GM21526 (cell line): Measurements from ENCODE around the gene ZBTB5.
"Not testable (repeated sequence)": the region's sequence is repeated elsewhere in the genome, so short reads cannot be mapped to it uniquely, and the experiment has no call there.

Experiments used
- ATAC-seq: cut with Tn5 transposase; IDR thresholded peaks from one replicate; pipeline ENCODE4 v1.9.1; 2021; ENCODE audit warnings: moderate library complexity; ENCODE audit not compliant: unreplicated experiment, low FRiP score

Gene ZBTB5

DNA sequence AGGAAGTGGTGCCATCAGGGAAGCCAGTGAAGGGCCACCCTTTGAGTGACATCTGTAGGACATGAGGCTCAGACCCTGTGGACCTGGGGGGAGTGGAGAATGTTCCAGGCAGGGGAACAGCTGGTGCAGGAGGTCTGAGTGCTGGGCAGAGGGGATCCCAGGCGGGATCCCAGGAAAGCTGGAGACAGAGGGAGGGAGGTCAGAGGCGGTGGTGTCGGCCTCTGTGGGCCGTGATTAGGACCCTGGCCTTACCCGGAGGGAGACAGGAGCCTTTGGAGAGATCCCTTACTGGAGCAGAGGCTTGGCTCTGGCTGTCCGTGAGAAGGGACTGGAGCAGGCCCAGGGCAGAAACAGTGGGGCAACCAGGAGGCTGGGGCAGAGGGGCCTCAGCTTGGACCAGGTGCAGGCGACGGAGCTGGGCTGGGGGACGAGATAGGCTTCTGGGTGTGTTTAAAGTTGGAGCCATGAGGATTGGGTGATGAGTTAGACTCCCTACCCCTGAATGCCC, 54.8 kb downstream of the ZBTB5 start:
- no peak for ATAC-seq

DNA sequence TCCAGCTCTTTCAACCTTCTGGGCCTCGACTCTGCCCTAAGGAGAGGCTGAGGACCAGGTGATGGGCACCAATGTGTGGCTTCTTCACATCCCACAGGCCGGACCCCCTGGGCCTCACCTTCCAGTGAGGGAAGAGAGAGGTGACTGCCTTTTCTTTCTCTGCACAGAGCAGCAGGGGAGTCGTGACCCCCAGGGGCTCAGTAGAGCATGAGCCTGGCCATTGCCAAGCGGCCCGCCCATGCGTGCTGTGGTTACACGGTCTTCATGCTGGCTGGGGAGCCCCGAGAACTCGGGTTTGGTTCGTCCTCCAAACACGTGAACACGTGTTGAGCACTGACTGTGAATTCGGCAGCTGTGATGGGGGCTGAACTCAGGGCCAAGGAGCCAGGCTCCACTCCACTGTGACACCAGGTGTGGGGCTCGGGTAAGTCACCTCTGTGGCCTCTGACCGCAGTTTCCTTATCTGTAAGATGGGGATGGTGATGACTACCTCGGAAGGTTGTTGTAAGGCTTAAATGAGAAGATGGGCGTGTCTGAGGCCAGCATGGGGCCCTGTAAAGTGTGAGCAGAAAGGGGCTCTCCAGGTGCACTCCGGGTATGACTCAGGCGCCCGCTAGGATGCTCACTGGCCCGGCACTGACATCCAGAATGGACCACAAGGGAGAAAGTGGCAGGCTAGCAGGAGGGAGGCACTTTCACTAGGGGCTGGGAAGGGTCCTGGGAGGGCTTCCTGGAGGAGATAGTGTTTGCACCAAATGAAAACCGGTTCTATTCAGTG, 56.1 kb downstream of the ZBTB5 start:
- peak; percentile 89 for ATAC-seq

DNA sequence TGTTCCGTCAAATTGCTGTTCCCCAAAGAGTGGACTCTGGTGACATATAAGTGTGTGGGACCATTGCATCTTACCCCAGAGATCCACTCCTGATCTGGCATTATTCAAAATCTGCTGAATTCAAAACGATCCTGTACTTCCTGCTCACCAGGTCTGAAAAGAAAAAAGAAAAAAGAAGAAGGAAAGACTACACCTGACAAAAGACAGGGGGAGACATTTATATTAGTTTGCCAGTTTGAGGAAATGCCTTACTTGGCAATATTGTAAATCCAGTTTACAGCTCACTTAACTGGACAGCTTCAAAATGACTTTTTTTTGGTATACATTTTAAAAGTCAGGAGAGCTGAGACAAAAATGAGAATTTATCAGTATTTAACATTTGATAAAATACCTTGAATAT, 57.8 kb downstream of the ZBTB5 start:
- no peak for ATAC-seq

DNA sequence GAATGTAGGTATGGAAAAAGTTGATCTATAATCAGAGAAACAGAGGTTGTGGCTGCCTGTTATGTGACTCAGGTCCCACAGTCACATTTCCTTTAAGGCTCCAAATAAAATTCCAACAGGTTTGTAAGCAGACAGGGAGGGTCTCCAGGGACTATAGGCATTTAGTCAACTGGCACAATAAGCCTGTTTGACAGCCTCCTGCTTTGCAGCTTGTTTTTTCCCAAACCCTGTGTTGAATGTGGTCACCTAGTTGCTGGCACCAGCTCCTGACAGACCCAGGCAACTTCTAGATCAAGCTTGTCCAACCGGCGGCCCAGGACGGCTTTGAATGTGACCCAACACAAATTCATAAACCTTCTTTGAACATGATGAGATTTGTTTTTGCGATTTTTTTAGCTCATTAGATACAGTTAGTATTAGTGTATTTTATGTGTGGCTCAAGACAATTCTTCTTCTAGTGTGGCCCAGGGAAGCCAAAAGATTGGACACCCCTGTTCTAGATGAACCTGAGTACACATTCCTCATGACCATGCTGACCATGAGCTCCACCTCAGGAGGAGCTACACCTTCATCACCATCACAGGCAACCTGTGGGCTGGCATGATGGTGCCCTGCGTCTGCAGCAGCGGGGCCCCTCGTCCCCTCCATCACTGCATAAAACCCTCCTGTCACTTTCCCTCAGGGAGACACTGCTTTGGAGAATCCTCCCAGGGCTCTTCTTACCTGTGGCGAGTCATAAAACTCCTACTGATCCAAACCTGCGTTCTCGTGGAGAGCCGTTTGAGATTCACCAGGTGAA, 58.4 kb downstream of the ZBTB5 start:
- ATAC-seq, result no peak

DNA sequence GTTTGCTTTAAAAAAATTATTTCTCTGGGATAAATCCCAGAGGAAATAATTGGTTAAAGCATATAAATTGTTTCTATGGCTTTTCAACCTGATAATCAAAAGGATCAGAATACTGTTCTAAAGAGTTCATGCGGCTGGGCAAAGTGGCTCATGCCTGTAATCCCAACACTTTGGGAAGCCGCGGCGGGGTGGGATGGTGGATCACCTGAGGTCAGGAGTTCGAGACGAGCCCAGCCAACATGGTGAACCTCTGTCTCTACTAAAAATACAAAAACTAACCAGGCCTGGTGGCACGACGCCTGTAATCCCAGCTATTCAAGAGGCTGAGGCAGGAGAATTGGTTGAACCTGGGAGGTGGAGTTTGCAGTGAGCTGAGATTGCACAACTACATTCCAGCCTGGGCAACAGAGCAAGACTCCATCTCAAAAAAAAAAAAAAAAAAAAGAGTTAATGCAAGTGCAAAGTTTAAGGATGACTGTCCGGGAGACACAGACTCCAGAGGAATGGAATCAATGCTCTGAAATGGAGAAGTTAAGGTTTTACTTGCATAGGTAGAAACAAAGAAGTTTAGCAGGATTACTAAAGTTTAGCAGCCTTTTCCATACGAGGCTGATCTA, 59.4 kb downstream of the ZBTB5 start:
- ATAC-seq, result no peak

DNA sequence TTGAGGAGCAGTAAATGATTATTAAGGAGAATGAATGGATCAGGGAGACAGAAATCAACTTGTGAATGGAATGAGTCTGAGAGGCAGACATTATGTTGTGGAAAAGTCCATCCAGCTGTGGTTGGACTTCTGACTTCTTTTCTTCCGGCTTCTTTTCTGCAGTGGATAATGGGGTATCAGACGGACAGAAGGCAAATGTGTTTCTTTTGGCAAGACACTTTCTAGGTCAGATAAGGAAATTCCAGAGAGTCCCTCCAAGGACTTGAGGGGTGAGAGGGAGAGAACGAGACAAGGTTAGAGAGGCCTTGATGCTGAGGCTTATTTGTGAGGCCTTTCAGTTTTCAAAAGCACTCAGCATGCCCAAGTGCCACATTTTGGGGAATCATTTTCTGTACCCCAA, 59.9 kb downstream of the ZBTB5 start:
- no peak for ATAC-seq

DNA sequence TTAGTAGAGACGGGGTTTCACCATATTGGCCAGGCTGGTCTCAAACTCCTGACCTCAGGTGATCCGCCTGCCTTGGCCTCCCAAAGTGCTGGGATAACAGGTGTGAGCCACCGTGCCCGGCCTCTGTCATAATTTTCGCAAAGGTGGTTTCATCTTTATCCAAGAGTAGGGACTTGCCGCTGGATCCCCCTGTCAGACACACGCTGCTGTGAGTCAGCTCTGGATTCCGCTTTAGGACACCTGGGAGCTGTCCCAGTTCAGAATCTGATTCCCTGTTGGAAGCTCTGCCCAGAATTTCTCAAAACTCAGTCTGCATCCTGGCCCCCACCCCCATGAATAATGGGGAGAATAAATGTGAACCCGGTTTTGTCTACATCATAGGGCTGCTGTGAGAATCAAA, 60.7 kb downstream of the ZBTB5 start:
- no peak for ATAC-seq

DNA sequence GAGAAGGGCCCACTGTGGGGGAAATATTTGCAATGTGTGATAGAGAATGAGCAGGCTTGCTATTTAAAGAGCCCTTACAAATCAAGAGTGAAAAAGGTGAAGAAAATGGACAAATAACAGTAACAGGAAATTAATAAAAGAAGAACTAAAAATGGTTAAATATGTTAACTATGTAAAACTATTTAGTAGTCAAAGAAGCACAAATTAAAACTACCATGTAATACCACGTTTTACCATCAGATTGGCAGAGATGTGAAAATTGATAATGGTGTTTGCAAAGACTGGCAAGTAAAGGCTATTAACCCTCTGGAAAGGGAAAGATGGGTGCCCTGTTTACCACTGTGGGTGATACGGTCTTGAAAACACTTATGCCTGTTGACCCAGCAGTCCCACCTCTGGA, 65.9 kb downstream of the ZBTB5 start:
- no peak for ATAC-seq

DNA sequence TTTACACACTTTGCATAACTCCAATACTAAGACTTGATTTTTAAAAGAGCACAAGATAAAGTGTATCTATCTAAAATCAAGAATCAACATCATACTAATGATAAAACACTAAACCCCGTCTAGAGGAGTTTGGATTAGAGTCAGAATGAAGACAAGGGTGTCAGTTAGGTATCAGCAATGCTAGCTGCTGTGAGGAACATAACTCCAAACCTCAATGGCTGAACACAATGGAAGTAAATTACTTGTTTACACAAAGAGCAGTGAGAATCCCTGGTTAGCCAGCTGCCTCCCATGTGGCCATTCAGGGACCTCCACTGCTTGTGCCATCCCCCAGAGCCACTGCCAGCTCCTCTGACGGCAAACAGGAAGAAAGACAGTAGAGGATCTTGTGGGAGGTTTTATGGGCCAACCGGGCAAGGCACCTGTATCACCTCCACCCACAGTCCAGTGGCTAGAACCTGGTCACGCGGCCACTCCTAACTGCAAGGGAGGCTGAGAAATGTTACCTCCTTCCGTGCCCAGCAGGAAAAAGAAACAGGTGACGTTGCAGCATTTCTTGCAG, 66.7 kb downstream of the ZBTB5 start:
- no peak for ATAC-seq

DNA sequence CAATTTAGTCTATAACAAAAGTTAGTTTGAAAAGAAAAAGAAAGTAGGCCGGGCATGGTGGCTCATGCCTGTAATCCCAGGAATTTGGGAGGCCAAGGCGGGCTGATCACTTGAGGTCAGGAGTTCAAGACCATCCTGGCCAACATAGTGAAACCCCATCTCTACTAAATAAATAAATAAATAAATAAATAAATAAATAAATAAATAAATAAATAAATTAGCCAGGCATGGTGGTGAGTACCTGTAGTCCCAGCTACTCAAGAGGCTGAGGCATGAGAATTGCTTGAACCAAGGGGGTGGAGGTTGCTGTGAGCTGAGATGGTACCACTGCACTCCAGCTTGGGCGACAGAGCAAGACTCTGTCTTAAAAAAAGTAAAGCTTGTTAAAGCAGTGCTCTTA, 67.3 kb downstream of the ZBTB5 start:
- ATAC-seq, result not testable (repeated sequence)

DNA sequence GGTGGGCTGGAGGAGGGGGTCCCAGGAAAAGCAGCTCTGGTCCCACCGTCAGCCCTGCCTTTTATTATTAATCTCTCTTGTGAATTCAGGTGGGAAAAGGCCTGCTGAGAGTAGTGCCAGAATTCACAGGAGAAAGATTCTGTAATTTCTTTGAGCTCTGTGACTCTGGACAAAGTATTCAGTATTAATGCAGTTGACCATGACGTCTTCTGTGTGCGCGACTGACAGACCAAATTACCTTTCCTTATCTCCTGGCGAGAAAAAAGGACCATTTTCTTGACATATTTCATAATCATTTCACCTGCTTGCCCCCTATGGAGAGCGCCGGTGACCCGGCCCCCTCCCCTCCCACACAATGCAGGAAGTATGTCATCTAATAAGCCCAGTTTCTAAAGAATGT, 69.6 kb downstream of the ZBTB5 start:
- ATAC-seq, result no peak

DNA sequence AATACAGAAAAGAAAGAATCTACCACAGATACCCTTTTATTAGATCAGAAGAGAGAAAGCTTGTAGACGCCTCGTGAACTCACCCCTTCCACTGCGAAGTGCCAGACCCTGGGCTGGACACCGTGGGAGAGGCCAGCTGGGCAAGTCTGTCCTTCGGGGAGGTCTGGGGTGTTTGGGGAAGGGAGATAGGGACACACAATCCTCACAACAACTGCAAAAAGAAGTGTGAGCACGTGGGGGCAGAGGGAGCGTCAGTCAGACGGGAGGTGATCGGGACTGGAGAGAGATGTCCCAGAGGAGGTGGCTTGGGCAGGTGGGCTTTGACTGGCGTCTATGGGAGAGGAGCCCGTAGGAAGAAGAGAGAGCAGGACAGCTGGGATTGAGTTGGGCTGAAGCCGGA, 70.0 kb downstream of the ZBTB5 start:
- ATAC-seq, result no peak

DNA sequence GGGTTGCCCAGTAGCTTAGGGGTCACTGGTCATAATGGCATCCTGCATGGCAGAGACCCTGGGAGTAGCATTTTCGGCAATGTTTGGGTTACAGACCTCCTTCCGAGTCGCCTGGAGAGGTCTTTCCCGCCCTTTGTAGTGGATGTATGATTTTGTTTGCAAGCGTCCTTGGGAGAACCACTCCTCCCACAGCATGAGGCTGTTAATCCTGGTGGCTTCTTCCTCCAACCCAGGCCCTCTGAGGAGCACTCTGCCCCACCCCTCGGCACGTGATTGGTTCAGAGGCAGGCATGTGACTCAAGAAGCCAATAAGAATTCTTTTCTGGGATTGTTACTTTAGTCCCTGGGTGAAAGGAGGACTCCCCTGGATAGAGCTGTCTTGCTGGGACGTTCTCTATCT, 73.0 kb downstream of the ZBTB5 start:
- ATAC-seq, result no peak

DNA sequence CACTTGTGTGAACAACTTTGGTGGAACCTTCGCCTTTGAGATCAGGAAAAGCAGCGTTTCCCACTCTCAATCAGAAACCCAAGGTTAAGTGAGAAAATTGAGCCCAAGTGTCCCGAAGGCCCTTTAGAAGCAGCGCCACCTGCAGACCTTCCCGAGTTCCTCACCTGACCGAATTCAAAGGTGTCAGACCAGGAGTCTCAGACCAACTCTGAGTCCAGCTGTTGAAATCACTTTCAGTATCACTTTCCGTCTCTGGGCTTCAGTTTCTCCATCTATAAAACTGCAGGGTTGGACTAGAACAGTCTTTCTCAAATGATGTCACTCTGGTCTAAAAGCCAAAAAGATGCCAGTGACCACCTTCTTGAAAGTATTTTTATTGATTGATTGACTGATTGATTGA, 74.5 kb downstream of the ZBTB5 start:
- peak; percentile 72 for ATAC-seq
